HepG2 (cell line): ENCODE results near the gene LNPK. TPM values are rescaled to one million over a fixed set of nuclear protein-coding genes. Genes with fewer than 3 reads are reported as not detected.
"Not testable (repeated sequence)": the region's sequence is repeated elsewhere in the genome, so short reads cannot be mapped to it uniquely, and the experiment has no call there.

Experiments
- ATAC-seq: fragments of 200-7000 bp; cut with Tn5 transposase; 3 replicates; pipeline ENCODE4 v1.9.1; 2020; ENCODE audit warnings: mild to moderate bottlenecking, moderate library complexity
- BruUV-seq: library from RNA; stranded (reverse); fragments of 400-500 nt; replicated peaks from 2 replicates; lab custom pipeline; 2021; lab: Mats Ljungman, UMichigan
- CTCF ChIA-PET: fragments of 300-600 bp; formaldehyde crosslinking; extraction: SDS; loops from one replicate; lab custom pipeline; 2021; ENCODE audit warnings: low total read pairs, inconsistent platforms, low intra/inter-chr PET ratio; lab: Yijun Ruan, JAX
- POLR2A ChIA-PET: fragments of 350-600 bp; sonication (Branson Sonifier 250); formaldehyde crosslinking; loops from one replicate; lab custom pipeline; 2020; ENCODE audit warnings: antibody characterized with exemption, inconsistent platforms; lab: Yijun Ruan, JAX
- DNase-seq: peaks from one replicate; pipeline ENCODE4 v3.0.0-alpha.2; 2015; ENCODE audit warnings: low spot score
- FAIRE-seq: peaks from 3 replicates; lab custom pipeline; 2011; peaks lifted over from hg19 to GRCh38; lab: Jason Lieb, UNC
- H2AFZ ChIP-seq: one replicate; pipeline ENCODE4 v1.6.1; 2011; ENCODE audit warnings: low read length, inconsistent platforms
- H3K27ac ChIP-seq: fragments of 300-600 bp; 3 replicates; pipeline ENCODE4 v1.8.0; 2011; ENCODE audit warnings: mixed run types, mild to moderate bottlenecking, mixed read lengths, low read length, inconsistent platforms; ENCODE audit not compliant: insufficient read depth; ENCODE audit errors: extremely low read length
- H3K27me3 ChIP-seq, 2 experiments: fragments of 200-600 bp in 1 of 2; 2 replicates in 1 of 2; 3 replicates in 1 of 2; pipeline versions ENCODE4 v1.6.0 to v1.8.0; 2011; ENCODE audit warnings: low read length in 2 of 2, mild to moderate bottlenecking in 2 of 2, moderate library complexity in 2 of 2, inconsistent platforms in 1 of 2; ENCODE audit not compliant: insufficient read depth in 2 of 2, control insufficient read depth in 1 of 2
- H3K36me3 ChIP-seq, 2 experiments: fragments of 200-600 bp in 1 of 2; replicated peaks in 1 of 2; 2 replicates in 1 of 2; 3 replicates in 1 of 2; pipeline versions ENCODE4 v1.5.1 to v1.8.0; 2011; ENCODE audit warnings: low read length in 2 of 2, inconsistent platforms in 1 of 2; ENCODE audit not compliant: insufficient read depth in 2 of 2, control insufficient read depth in 1 of 2
- H3K4me1 ChIP-seq: 2 replicates; pipeline ENCODE4 v1.5.1; 2012; ENCODE audit warnings: low read length, inconsistent platforms; ENCODE audit not compliant: insufficient read depth
- H3K4me2 ChIP-seq: 2 replicates; pipeline ENCODE4 v1.6.0; 2011; ENCODE audit warnings: low read depth, low read length, inconsistent platforms
- H3K4me3 ChIP-seq, 3 experiments: fragments of 200-600 bp in 1 of 3; sonication (generic), shearing (Covaris generic) in 1 of 3; replicated peaks in 1 of 3; 2 replicates each; pipeline ENCODE4 v1.5.1; 2011 to 2016; ENCODE audit warnings: low read length in 3 of 3, inconsistent platforms in 2 of 3, low read depth in 2 of 3, mild to moderate bottlenecking in 2 of 3, control low read depth in 1 of 3, mixed read lengths in 1 of 3; ENCODE audit not compliant: insufficient read depth in 1 of 3
- H3K79me2 ChIP-seq: one replicate; pipeline ENCODE4 v1.6.1; 2011; ENCODE audit warnings: low read length, inconsistent platforms; ENCODE audit not compliant: insufficient read depth
- H3K9ac ChIP-seq: 2 replicates; pipeline ENCODE4 v1.6.0; 2011; ENCODE audit warnings: mild to moderate bottlenecking, low read depth, low read length, inconsistent platforms; ENCODE audit not compliant: insufficient read depth
- H3K9me3 ChIP-seq: 2 replicates; pipeline ENCODE4 v1.5.1; 2012; ENCODE audit warnings: mild to moderate bottlenecking, low read length
- H4K20me1 ChIP-seq: 2 replicates; pipeline ENCODE4 v1.6.0; 2011; ENCODE audit warnings: inconsistent platforms, mild to moderate bottlenecking, low read length, moderate library complexity; ENCODE audit not compliant: insufficient read depth
- ELF1 ChIP-seq: sonication (generic); formaldehyde crosslinking; IDR thresholded peaks from 2 replicates; pipeline ENCODE4 v1.4.0; 2020; ENCODE audit warnings: missing genetic modification reagents
- HDAC1 ChIP-seq: sonication (generic); formaldehyde crosslinking; IDR thresholded peaks from 2 replicates; pipeline ENCODE4 v1.5.1; 2020; ENCODE audit warnings: mild to moderate bottlenecking, missing genetic modification reagents
- NPAS2 ChIP-seq: sonication (generic); formaldehyde crosslinking; IDR thresholded peaks from 2 replicates; pipeline ENCODE4 v1.8.0; 2022; ENCODE audit warnings: mild to moderate bottlenecking, missing genetic modification reagents, borderline replicate concordance
- SALL1 ChIP-seq: sonication (generic); formaldehyde crosslinking; IDR thresholded peaks from 2 replicates; pipeline ENCODE4 v1.8.0; 2022; ENCODE audit warnings: mild to moderate bottlenecking, missing genetic modification reagents
- SMARCE1 ChIP-seq: fragments of 450-650 bp; IDR thresholded peaks from 2 replicates; pipeline ENCODE4 v1.6.1; 2017; ENCODE audit warnings: borderline replicate concordance
- SRF ChIP-seq: IDR thresholded peaks from 2 replicates; pipeline ENCODE4 v1.6.1; 2011; ENCODE audit warnings: mild to moderate bottlenecking, low read depth, low read length, moderate library complexity
- YY1 ChIP-seq: IDR thresholded peaks from 2 replicates; pipeline ENCODE4 v1.6.1; 2011; ENCODE audit warnings: low read length, low read depth, moderate library complexity, mild to moderate bottlenecking; ENCODE audit not compliant: insufficient read depth, insufficient replicate concordance
- ZFY ChIP-seq: sonication (generic); formaldehyde crosslinking; IDR thresholded peaks from 2 replicates; pipeline ENCODE4 v1.4.0; 2020; ENCODE audit warnings: missing genetic modification reagents
- ZNF747 ChIP-seq: sonication (generic); formaldehyde crosslinking; IDR thresholded peaks from 2 replicates; pipeline ENCODE4 v1.8.1; 2023; ENCODE audit warnings: missing genetic modification reagents, mild to moderate bottlenecking, borderline replicate concordance
- WGBS: methylation state at CpG from one replicate; pipeline ENCODE4 v1.1.6; 2017; ENCODE audit warnings: low lambda C conversion rate; 5-methylcytosine and 5-hydroxymethylcytosine counted together
- in situ Hi-C: cut with HindIII; loops from 2 replicates; pipeline ENCODE4 v1.10.0; 2017; ENCODE audit warnings: low pct_unique_long_range_greater_than_20kb; ENCODE audit not compliant: extremely low pct_ligation_motif_present
- intact Hi-C: fragments of 100-400 bp; cut with micrococcal nuclease; formaldehyde crosslinking; loops from one replicate; pipeline ENCODE4 v1.10.0; 2022; ENCODE audit not compliant: unreplicated experiment
- polyA plus RNA-seq, 8 experiments: library from polyadenylated mRNA; depleted of rRNA in 3 of 8; stranded (reverse) in 7 of 8; unstranded in 1 of 8; fragments of >200 nt; fragmentation: Illumina TruSeq in 4 of 8; extraction: Trizol in 4 of 8; gene quantifications; 2 replicates each; pipeline versions ENCODE4 v1.2.1 to v1.2.3, GENCODE V29; 2011 to 2016; ENCODE audit warnings: low read depth in 4 of 8, missing spikeins in 1 of 8, mixed read lengths in 1 of 8; ENCODE audit not compliant: insufficient read depth in 1 of 8
- total RNA-seq, 5 experiments: library from RNA; depleted of rRNA; stranded (reverse); fragments of >200 nt; fragmentation: Illumina TruSeq; extraction: Trizol; gene quantifications; 2 replicates each; pipeline ENCODE4 v1.2.3, GENCODE V29; 2016; ENCODE audit warnings: low read depth in 1 of 5
- TF ChIP-seq, protein P1 (sequence below): IDR thresholded peaks from 2 replicates; pipeline ENCODE4 v1.6.1; 2016; ENCODE audit warnings: missing compliant biosample characterization, missing genetic modification reagents, borderline replicate concordance
- TF ChIP-seq, protein P2 (sequence below): sonication (generic); formaldehyde crosslinking; IDR thresholded peaks from 2 replicates; pipeline ENCODE4 v1.4.0; 2020; ENCODE audit warnings: missing genetic modification reagents
- TF ChIP-seq, protein P3 (sequence below): sonication (generic); formaldehyde crosslinking; IDR thresholded peaks from 2 replicates; pipeline ENCODE4 v1.8.0; 2022; ENCODE audit warnings: missing genetic modification reagents, mild to moderate bottlenecking, borderline replicate concordance
- TF ChIP-seq, protein P4 (sequence below): sonication (generic); formaldehyde crosslinking; IDR thresholded peaks from 2 replicates; pipeline ENCODE4 v1.4.0; 2020; ENCODE audit warnings: missing genetic modification reagents, mild to moderate bottlenecking, borderline replicate concordance

The LNPK gene
- total and polyA plus RNA-seq, 2 of the 13 experiments (the other 11 are each of a cell fraction or from before 2014, with no cell fraction given), result 25.4 to 26.1 TPM

DNA sequence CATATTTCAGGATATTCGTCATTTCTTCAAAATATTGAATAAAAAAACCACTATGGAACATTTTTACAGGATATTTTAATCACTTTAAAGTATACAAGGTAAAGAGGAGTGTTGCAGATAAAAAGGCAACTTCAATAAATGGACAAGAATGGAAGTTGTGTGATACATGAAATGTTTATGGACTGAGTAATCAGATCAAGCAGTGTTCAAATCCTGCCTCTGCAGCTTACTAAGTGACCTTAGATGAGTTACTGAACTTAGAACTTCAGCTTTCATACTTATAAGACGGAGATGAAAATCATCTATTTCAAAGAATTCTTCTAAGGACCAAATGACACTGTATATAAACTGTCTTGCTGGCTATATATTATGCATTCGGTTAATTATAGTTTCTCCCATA lies 87.2 kb downstream of the LNPK start (continued):
- TF ChIP-seq, protein P1, sequence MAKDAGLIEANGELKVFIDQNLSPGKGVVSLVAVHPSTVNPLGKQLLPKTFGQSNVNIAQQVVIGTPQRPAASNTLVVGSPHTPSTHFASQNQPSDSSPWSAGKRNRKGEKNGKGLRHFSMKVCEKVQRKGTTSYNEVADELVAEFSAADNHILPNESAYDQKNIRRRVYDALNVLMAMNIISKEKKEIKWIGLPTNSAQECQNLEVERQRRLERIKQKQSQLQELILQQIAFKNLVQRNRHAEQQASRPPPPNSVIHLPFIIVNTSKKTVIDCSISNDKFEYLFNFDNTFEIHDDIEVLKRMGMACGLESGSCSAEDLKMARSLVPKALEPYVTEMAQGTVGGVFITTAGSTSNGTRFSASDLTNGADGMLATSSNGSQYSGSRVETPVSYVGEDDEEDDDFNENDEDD (CRISPR knock-in tag), result no peak
- TF ChIP-seq NPAS2 (CRISPR knock-in tag) (no peak), SRF (no peak), SMARCE1 (no peak)
- TF ChIP-seq, protein P2, sequence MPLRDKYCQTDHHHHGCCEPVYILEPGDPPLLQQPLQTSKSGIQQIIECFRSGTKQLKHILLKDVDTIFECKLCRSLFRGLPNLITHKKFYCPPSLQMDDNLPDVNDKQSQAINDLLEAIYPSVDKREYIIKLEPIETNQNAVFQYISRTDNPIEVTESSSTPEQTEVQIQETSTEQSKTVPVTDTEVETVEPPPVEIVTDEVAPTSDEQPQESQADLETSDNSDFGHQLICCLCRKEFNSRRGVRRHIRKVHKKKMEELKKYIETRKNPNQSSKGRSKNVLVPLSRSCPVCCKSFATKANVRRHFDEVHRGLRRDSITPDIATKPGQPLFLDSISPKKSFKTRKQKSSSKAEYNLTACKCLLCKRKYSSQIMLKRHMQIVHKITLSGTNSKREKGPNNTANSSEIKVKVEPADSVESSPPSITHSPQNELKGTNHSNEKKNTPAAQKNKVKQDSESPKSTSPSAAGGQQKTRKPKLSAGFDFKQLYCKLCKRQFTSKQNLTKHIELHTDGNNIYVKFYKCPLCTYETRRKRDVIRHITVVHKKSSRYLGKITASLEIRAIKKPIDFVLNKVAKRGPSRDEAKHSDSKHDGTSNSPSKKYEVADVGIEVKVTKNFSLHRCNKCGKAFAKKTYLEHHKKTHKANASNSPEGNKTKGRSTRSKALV, result no peak
- TF ChIP-seq, protein P3, sequence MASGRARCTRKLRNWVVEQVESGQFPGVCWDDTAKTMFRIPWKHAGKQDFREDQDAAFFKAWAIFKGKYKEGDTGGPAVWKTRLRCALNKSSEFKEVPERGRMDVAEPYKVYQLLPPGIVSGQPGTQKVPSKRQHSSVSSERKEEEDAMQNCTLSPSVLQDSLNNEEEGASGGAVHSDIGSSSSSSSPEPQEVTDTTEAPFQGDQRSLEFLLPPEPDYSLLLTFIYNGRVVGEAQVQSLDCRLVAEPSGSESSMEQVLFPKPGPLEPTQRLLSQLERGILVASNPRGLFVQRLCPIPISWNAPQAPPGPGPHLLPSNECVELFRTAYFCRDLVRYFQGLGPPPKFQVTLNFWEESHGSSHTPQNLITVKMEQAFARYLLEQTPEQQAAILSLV (CRISPR knock-in tag), result no peak
- TF ChIP-seq, all 625 proteins: peak for 0

DNA sequence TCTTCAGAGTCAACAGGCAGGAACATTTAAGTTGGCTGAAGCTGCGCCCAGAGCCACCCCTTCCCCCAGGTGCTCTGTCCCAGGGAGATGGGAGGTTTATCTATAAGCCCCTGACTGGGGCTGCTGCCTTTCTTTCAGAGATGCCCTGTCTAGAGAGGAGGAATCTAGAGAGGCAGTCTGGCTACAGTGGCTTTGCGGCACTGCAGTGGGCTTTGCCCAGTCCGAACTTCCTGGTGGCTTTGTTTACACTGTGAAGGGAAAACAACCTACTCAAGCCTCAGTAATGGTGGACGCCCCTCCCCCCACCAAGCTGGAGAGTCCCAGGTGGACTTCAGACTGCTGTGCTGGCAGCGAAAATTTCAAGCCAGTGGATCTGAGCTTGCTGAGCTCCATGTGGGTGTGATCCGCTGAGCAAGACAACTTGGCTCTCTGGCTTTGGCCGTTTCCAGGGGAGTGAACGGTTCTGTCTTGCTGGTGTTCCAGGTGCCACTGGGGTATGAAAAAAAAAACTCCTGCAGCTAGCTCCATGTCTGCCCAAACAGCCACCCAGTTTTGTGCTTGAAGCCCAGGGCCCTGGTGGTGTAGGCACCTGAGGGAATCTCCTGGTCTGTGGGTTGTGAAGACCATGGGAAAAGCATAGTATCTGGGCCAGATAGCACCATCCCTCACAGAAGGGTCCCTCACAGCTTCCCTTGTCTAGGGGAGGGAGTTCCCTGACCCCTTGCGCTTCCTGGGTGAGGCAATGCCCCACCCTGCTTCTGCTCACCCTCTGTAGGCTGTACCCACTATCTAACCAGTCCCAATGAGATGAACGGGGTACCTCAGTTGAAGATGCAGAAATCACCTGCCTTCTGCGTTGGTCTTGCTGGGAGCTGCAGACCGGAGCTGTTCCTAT lies 88.0 kb downstream of the LNPK start:
- BruUV-seq, result TSS peak; percentile 95
- intact Hi-C loops, result loop anchor here (5.0 kb wide), 1 partner anchor 88 kb away; the partner anchor contains the start of gene LNPK
- H3K9me3 ChIP-seq, CTCF ChIA-PET, in situ Hi-C loops, H4K20me1 ChIP-seq, H3K79me2 ChIP-seq, H3K36me3 ChIP-seq, H3K27me3 ChIP-seq: not testable (repeated sequence)
- Histone ChIP-seq H3K4me1 (peaks cover 24% of the 10 kb centered on the region), H3K4me3 (peak overlapping the region in 2 of 3 experiments; percentile 39 to 68; a peak in 5 of 6 replicates), H3K27ac (peak overlapping the region; percentile 75), H3K4me2 (peak overlapping the region; percentile 86), H3K9ac (peak overlapping the region; percentile 61), H2AFZ (peak overlapping the region; percentile 6)
- WGBS, result 54% methylated on average over 9 of the region's 12 CpGs
- ATAC-seq, result peak; percentile 93
- DNase-seq, result peak; percentile 85
- peak; percentile 64 for FAIRE-seq
- POLR2A ChIA-PET, result interaction anchor here (0.7 to 2.0 kb wide), 5 partner anchors 11 to 355 kb away, joined by 3 to 18 read pairs (median 3); partner anchors contain the start of genes LNPK and MTX2
- peak; percentile 82 for TF ChIP-seq YY1
- TF ChIP-seq ZNF747 (CRISPR knock-in tag), result peak; percentile 72; the same call in 1 of the 2 replicates
- TF ChIP-seq ELF1, result peak; percentile 85
- TF ChIP-seq SALL1 (CRISPR knock-in tag), result peak; percentile 81
- peak; percentile 80 for TF ChIP-seq HDAC1
- TF ChIP-seq, protein P4, sequence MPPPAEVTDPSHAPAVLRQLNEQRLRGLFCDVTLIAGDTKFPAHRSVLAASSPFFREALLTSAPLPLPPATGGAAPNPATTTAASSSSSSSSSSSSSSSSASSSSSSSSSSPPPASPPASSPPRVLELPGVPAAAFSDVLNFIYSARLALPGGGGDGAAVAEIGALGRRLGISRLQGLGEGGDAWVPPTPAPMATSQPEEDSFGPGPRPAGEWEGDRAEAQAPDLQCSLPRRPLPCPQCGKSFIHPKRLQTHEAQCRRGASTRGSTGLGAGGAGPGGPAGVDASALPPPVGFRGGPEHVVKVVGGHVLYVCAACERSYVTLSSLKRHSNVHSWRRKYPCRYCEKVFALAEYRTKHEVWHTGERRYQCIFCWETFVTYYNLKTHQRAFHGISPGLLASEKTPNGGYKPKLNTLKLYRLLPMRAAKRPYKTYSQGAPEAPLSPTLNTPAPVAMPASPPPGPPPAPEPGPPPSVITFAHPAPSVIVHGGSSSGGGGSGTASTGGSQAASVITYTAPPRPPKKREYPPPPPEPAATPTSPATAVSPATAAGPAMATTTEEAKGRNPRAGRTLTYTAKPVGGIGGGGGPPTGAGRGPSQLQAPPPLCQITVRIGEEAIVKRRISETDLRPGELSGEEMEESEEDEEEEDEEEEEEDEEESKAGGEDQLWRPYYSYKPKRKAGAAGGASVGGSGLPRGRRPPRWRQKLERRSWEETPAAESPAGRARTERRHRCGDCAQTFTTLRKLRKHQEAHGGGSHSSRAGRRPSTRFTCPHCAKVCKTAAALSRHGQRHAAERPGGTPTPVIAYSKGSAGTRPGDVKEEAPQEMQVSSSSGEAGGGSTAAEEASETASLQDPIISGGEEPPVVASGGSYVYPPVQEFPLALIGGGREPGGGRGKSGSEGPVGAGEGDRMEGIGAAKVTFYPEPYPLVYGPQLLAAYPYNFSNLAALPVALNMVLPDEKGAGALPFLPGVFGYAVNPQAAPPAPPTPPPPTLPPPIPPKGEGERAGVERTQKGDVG (CRISPR knock-in tag), result peak; percentile 92
- 0 out of 2 replicates have a peak, but pooled peaks have one; percentile 46 for TF ChIP-seq ZFY (CRISPR knock-in tag)
